GM12892 (cell line): ENCODE data around the gene AQP5.

Experiments used
- DNase-seq: peaks from one replicate; pipeline ENCODE4 v3.0.0; 2011; ENCODE audit not compliant: insufficient read length
- FAIRE-seq: peaks from 2 replicates; lab custom pipeline; 2011; peaks lifted over from hg19 to GRCh38; lab: Jason Lieb, UNC
- POLR2A ChIP-seq: IDR thresholded peaks from 2 replicates; pipeline ENCODE4 v1.6.1; 2011; ENCODE audit warnings: low read depth, low read length, control low read depth
- POLR2AphosphoS5 ChIP-seq: IDR thresholded peaks from 2 replicates; pipeline ENCODE4 v1.6.1; 2011; ENCODE audit warnings: low read depth, low read length, control low read depth
- TAF1 ChIP-seq: IDR thresholded peaks from 2 replicates; pipeline ENCODE4 v1.6.1; 2011; ENCODE audit warnings: low read depth, mild to moderate bottlenecking, control low read depth, low read length, borderline replicate concordance

The AQP5 gene

DNA sequence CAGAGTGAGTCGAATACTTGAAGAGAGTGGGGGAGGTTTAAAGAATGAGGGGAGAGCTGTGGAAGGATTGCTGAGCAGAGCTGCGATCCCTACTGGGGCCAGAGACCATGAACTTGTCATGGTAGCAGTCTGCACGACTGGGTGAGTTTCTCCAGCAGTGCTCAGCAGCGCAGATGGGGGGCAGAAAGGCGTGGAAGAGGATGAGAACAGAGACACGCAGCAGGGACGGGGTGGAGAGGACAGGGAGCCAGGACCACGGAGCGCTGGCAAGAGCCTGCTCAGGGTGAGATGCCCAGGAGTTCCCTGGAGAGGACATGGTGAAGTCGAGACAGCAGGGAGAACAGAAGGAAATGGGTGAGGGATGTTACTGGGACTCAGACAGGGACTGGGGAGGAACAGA, 9.0 kb downstream of the AQP5 start:
- TF ChIP-seq POLR2A: no peak
- no peak for TF ChIP-seq TAF1
- TF ChIP-seq POLR2AphosphoS5: no peak
- FAIRE-seq (no peak), DNase-seq (no peak)

DNA sequence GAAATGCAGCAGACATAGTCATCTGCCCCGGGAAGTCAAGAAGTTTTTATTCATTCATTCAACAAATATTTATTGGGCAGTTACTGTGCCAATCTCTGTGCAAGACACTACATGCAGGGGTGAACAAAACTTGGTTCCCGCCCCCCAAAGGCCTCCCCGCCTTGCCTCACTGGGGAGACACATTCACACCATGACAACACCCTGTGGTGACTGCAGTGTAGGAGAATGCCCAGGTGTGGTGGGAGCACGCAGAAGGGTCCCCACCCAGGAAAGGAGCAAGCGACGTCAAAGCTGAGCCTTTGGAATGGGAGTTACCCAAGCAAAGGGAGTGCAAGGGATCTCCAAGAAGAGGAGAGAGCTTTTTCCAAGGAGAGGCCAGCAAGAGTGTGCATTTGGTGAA, 9.5 kb downstream of the AQP5 start:
- DNase-seq: no peak
- TF ChIP-seq TAF1 (no peak), POLR2AphosphoS5 (no peak), POLR2A (no peak)
- FAIRE-seq: no peak

DNA sequence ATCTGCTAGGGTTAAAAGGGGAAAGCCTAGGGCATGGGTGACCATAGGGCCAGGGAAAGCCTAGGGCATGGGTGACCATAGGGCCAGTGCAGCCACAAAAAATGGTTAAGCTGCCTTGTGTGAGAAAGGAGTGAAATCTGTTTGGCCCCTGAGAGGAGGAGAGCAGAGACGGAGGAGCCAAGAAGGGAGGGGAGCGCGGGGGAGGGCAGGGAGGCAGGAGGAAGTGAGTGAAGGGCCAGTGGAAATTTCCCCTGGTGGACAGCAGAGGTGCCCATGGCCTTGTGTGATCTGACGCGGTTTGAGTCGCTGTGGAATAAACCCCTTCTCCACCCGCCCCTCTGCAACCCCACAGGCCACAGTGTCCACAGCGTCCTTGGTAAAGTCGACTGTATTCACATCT, 10.5 kb downstream of the AQP5 start:
- DNase-seq (no peak), FAIRE-seq (no peak)
- TF ChIP-seq POLR2A (no peak), POLR2AphosphoS5 (no peak)

DNA sequence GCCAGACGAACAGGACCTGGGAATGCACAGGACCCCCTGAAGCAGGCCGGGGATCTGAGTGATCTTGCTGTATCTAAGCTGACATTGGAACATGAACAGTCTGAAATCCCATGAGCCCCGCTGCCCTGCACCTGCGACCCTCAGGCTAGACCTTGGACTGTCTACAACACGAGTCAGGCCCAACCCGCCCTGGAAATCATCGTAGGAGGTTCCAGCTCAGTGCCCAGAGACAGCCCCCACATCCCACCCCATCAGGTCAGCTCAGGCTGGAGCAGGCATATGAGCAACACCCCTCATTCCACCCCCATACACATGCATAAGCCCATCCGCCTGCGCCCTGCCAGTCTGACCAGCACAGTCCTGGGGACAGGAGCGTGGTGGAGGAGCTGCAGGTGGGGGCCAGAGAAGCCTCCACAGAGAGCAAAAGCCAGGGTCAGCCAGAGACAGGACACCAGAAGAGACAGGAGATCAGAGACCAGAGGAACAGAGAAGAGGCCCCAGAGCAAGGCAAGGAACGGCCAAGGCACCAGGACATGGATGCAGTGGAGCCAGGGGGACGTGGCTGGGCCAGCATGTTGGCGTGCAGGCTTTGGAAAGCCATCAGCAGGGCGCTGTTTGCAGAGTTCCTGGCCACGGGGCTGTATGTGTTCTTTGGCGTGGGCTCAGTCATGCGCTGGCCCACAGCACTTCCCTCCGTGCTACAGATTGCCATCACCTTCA, 11.1 kb downstream of the AQP5 start, which contains the start of gene AQP6:
Gene AQP6 (plus strand): TSS at position 307 of the 720 bp plus-strand sequence. CDS start 227 bp downstream, at position 534.
- FAIRE-seq: no peak
- no peak for DNase-seq
- TF ChIP-seq TAF1: no peak
- no peak for TF ChIP-seq POLR2A
- TF ChIP-seq POLR2AphosphoS5: no peak

DNA sequence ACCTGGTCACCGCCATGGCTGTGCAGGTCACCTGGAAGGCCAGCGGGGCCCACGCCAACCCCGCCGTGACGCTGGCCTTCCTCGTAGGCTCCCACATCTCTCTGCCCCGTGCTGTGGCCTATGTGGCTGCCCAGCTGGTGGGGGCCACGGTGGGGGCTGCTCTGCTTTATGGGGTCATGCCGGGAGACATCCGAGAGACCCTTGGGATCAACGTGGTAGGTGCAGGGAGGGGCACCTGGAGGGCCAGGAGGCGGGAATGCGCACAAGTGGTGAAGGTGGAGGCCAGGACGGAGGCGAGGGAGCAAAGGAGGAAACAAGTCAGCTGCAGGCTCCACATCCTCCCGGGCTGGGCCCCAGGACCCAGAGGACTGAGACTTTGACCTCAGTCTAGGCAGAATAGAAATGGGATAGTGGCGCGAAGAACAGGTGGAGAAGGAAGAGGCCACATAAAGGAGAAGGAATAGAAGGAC, 11.7 kb downstream of the AQP5 start:
- TF ChIP-seq TAF1 (no peak), POLR2A (no peak), POLR2AphosphoS5 (no peak)
- DNase-seq (no peak), FAIRE-seq (no peak)

DNA sequence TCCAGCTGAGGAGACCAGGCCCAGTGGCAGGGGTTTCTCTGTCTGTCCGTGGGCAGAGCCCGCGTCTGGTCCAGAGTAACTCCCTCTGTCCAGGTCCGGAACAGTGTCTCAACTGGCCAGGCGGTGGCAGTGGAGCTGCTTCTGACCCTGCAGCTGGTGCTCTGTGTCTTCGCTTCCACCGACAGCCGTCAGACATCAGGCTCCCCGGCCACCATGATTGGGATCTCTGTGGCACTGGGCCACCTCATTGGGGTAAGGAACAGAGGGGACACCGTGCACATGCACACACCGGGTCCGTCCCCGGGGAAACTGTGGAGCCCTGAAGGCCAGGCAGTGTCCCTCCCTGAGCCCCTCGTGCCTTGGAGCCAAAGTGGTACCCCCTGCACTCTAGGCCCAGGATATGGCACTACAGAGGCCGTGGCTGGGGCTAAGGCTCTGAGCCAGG, 12.6 kb downstream of the AQP5 start:
- no peak for DNase-seq
- no peak for TF ChIP-seq TAF1
- no peak for TF ChIP-seq POLR2A
- TF ChIP-seq POLR2AphosphoS5: no peak
- FAIRE-seq: no peak

DNA sequence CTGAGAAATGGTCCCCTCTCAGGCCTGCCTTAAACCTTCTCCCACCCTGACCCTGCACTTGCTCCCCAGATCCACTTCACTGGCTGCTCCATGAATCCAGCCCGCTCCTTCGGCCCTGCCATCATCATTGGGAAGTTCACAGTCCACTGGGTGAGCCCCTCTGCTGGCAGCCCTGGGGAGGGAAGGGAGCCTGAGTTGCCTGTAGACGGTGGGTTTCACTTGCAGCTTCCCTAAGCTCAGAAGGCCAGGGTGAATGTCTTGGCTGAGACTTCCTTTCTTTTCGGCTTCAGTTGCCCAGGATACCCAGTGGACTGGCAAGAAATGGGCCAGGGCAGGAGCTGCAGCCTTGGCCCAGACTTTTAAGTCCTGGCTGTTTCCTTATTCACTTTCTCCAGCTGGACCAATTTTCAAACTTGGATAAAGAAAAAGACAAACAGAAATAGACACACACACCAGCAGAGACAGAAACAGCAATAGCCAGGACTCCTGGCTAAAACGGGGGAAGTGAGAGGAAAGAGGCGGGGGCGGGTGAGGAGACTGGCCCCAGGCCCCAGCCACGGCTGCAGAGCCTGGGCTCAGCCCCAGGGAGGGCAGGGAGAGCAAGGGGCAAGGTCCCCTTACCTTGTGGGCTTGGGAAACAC, 13.1 kb downstream of the AQP5 start:
- TF ChIP-seq POLR2A (no peak), TAF1 (no peak), POLR2AphosphoS5 (no peak)
- DNase-seq: no peak
- FAIRE-seq: no peak

DNA sequence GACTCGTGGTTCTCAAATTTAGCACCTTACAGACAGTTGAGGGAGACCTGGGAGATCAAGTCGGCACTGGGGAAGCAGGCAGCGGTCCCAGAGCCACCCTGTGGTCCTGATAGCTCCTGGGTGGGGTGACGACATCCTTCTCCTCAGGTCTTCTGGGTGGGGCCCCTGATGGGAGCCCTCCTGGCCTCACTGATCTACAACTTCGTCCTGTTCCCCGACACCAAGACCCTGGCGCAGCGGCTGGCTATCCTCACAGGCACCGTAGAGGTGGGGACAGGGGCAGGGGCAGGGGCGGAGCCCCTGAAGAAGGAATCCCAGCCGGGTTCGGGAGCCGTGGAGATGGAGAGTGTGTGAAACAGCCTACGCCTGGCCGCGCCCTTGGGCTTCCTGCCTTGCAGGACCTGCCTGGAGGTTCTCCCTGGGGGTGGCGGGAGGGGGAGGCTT, 13.7 kb downstream of the AQP5 start:
- DNase-seq: no peak
- TF ChIP-seq POLR2A (no peak), TAF1 (no peak), POLR2AphosphoS5 (no peak)
- no peak for FAIRE-seq

DNA sequence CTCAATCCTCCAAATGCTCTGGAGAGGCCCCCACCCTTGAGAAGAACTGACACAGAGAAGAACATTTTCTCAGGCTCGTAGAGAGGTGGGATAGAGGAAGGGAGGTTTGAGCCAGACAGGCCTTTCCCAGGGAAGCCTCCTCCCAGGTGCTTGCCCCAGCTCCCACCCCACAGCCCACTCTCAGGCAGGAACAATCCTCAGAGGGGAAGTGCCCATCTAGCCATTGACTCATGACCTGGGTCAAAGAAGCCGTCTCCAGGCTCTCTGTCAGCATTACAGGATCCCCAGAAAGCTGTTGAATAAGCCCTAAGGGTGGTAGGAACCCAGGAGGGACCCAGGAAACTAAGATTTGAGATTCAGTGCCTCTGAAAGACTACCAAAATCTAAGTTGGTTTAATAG, 14.9 kb downstream of the AQP5 start:
- no peak for DNase-seq
- FAIRE-seq: no peak
- TF ChIP-seq POLR2AphosphoS5: no peak
- TF ChIP-seq TAF1: no peak
- TF ChIP-seq POLR2A: no peak

DNA sequence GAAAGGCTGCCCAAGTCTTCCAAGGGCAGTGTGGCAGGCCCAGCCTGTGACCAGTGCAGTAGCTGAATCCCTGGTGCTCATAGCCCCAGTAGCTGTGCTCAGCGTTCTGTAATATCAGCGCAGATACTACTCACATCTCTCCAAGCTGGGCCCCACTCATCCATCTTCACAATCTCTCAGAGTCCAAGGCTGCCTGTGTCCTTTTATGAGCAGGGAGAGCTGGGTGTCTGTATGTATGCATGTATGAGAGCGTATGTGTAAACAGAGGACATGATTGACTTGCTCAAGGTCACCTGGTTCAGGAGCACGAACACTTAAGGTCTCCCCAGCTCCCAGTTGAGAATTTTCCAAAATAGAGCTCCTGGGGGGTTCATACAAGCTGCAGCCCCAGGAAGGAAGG, 16.5 kb downstream of the AQP5 start:
- DNase-seq: no peak
- TF ChIP-seq POLR2A (no peak), POLR2AphosphoS5 (no peak), TAF1 (no peak)
- FAIRE-seq: no peak

DNA sequence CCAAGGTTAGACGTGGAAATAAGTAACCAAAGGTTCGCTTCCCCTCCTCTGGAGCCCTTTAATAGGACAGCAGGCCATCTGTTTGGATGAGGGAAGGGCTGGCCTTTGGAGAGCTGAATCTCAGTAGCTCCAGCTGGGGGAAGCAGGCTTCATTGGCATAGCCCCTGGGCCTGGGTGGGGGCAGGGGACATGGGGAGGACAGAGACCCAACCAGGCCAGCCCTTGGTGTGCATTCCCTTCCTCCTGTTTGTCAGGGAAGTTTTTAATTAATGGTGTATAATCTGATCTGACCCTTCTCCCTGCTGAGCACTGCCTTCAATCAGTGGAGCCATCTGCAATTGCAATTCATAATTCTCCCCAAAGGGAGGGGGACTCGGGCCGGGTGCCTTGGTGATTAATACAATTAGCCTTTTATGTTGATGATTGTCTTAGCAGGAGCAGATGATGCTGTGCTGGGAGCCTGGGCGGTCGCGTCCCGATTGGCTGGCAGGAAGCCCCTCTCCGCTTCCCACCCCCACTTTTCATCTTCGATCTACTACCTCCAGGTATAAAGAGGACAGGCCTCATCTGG, 17.4 kb downstream of the AQP5 start:
- FAIRE-seq: no peak
- no peak for DNase-seq
- TF ChIP-seq TAF1 (no peak), POLR2A (no peak), POLR2AphosphoS5 (no peak)

DNA sequence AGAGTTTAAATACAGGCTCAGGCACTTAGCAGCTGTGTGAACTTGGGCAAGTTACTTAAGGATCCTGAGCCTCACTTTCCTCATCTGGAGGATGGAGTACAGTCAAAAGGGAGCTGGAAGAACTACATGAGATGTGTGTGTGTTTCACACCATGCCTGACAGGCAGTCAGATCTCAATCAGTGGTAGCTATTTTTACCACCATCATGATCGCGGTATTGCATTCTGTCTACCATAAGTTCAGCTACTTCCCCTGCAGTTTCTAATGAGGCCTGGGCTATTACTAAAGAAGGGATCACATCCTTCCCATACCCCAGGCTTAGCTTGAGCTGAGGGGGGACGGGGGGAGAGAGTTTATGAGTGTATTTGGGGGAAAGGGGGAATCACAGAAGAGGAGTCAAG, 18.1 kb downstream of the AQP5 start:
- DNase-seq (no peak), FAIRE-seq (no peak)
- TF ChIP-seq POLR2AphosphoS5: no peak
- TF ChIP-seq POLR2A: no peak
- no peak for TF ChIP-seq TAF1
